H1 (cell line): ENCODE results near the gene ZBTB37. TPM values are rescaled to one million over a fixed set of nuclear protein-coding genes. Genes with fewer than 3 reads are reported as not detected.

Source experiments
- CTCF ChIA-PET: fragments of 300-600 bp; sonication (Branson Sonifier 250); formaldehyde crosslinking; loops from one replicate; lab custom pipeline; 2021; ENCODE audit not compliant: partially characterized antibody; lab: Charles Lee
- POLR2A ChIA-PET: fragments of 300-600 bp; sonication (Branson Sonifier 250); formaldehyde crosslinking; loops from one replicate; lab custom pipeline; 2021; ENCODE audit warnings: inconsistent platforms; ENCODE audit not compliant: partially characterized antibody; lab: Charles Lee
- DNase-seq, 2 experiments: peaks; one replicate each; pipeline versions ENCODE4 v3.0.0 to v3.0.0-alpha.2; 2010 to 2022; ENCODE audit warnings: low spot score in 2 of 2, low read depth in 1 of 2, mixed read lengths in 1 of 2
- FAIRE-seq: peaks from 2 replicates; lab custom pipeline; 2011; peaks lifted over from hg19 to GRCh38; lab: Jason Lieb, UNC
- H2AFZ ChIP-seq: 2 replicates; pipeline ENCODE4 v1.8.1; 2012; ENCODE audit warnings: low read length, inconsistent platforms
- H2AK5ac ChIP-seq: 2 replicates; pipeline ENCODE4 v1.6.1; 2013; ENCODE audit warnings: low read depth, low read length
- H2BK120ac ChIP-seq: replicated peaks from 2 replicates; pipeline ENCODE3; 2013; ENCODE audit warnings: low read depth, low read length, inconsistent platforms
- H2BK12ac ChIP-seq: 2 replicates; pipeline ENCODE4 v1.6.1; 2013; ENCODE audit warnings: low read depth, low read length
- H2BK15ac ChIP-seq: 2 replicates; pipeline ENCODE4 v1.6.1; 2013; ENCODE audit warnings: low read length
- H2BK20ac ChIP-seq: 2 replicates; pipeline ENCODE4 v1.6.1; 2013; ENCODE audit warnings: low read length
- H2BK5ac ChIP-seq: 2 replicates; pipeline ENCODE4 v1.6.1; 2013; ENCODE audit warnings: low read depth, low read length
- H3K14ac ChIP-seq: 2 replicates; pipeline ENCODE4 v1.6.1; 2013; ENCODE audit warnings: inconsistent platforms; ENCODE audit not compliant: insufficient read length
- H3K18ac ChIP-seq: 2 replicates; pipeline ENCODE4 v1.6.1; 2013; ENCODE audit warnings: low read length; ENCODE audit errors: extremely low read depth
- H3K23ac ChIP-seq: 2 replicates; pipeline ENCODE4 v1.6.1; 2013; ENCODE audit warnings: inconsistent platforms; ENCODE audit not compliant: insufficient read length
- H3K23me2 ChIP-seq: 2 replicates; pipeline ENCODE4 v1.6.1; 2013; ENCODE audit warnings: low read depth, low read length
- H3K27ac ChIP-seq: 2 replicates; pipeline ENCODE4 v1.6.1; 2011; ENCODE audit warnings: low read depth, low read length, inconsistent platforms
- H3K27me3 ChIP-seq, 4 experiments: replicated peaks in 1 of 4; 1 replicate in 1 of 4; 2 replicates in 3 of 4; pipeline versions ENCODE4 v1.6.1 to v1.8.1; 2011 to 2013; ENCODE audit warnings: low read length in 3 of 4, mild to moderate bottlenecking in 3 of 4, inconsistent platforms in 2 of 4, mixed read lengths in 2 of 4, moderate library complexity in 1 of 4; ENCODE audit not compliant: control insufficient read depth in 3 of 4, insufficient read depth in 3 of 4; ENCODE audit errors: extremely low read depth in 1 of 4
- H3K36me3 ChIP-seq, 4 experiments: 2 replicates each; pipeline versions ENCODE4 v1.6.1 to v1.8.1; 2011 to 2013; ENCODE audit warnings: mild to moderate bottlenecking in 4 of 4, low read length in 3 of 4, moderate library complexity in 2 of 4, control low read depth in 1 of 4, inconsistent platforms in 1 of 4; ENCODE audit not compliant: insufficient read depth in 4 of 4, control insufficient read depth in 2 of 4
- H3K4ac ChIP-seq: replicated peaks from 2 replicates; pipeline ENCODE3; 2013; ENCODE audit warnings: low read length, low read depth, mixed read lengths, inconsistent platforms; ENCODE audit not compliant: insufficient read length
- H3K4me1 ChIP-seq, 4 experiments: replicated peaks in 1 of 4; 1 replicate in 1 of 4; 2 replicates in 3 of 4; pipeline versions ENCODE4 v1.6.1 to v1.8.1; 2011 to 2013; ENCODE audit warnings: low read length in 3 of 4, inconsistent platforms in 2 of 4, mixed read lengths in 1 of 4; ENCODE audit not compliant: insufficient read depth in 4 of 4, control insufficient read depth in 3 of 4
- H3K4me2 ChIP-seq, 2 experiments: 2 replicates each; pipeline versions ENCODE4 v1.6.1 to v1.8.1; 2011 to 2013; ENCODE audit warnings: low read depth in 2 of 2, low read length in 2 of 2, control low read depth in 1 of 2, inconsistent platforms in 1 of 2, mild to moderate bottlenecking in 1 of 2; ENCODE audit not compliant: insufficient read depth in 1 of 2
- H3K4me3 ChIP-seq, 4 experiments: fragments of 200-600, 300-600 bp in 1 of 4; sonication (generic), shearing (Covaris generic), sonication (Bioruptor Twin) in 1 of 4; 2 replicates each; pipeline versions ENCODE4 v1.5.1 to v1.8.1; 2011 to 2016; ENCODE audit warnings: low read length in 4 of 4, low read depth in 3 of 4, control low read depth in 2 of 4, inconsistent platforms in 2 of 4, mild to moderate bottlenecking in 2 of 4, mixed read lengths in 1 of 4, moderate library complexity in 1 of 4; ENCODE audit not compliant: insufficient read depth in 2 of 4; ENCODE audit errors: extremely low read depth in 1 of 4
- H3K56ac ChIP-seq: replicated peaks from 2 replicates; pipeline ENCODE3; 2013; ENCODE audit warnings: low read depth, mild to moderate bottlenecking, mixed read lengths, low read length, inconsistent platforms; ENCODE audit not compliant: insufficient read length
- H3K79me1 ChIP-seq: 2 replicates; pipeline ENCODE4 v1.6.1; 2013; ENCODE audit warnings: low read depth, low read length, control low read depth
- H3K79me2 ChIP-seq, 2 experiments: 2 replicates each; pipeline versions ENCODE4 v1.6.1 to v1.8.1; 2012 to 2013; ENCODE audit warnings: low read length in 2 of 2, mild to moderate bottlenecking in 2 of 2, inconsistent platforms in 1 of 2; ENCODE audit not compliant: insufficient read depth in 2 of 2, control insufficient read depth in 1 of 2
- H3K9ac ChIP-seq, 4 experiments: replicated peaks in 1 of 4; 1 replicate in 1 of 4; 2 replicates in 3 of 4; pipeline versions ENCODE4 v1.6.1 to v1.8.1; 2011 to 2013; ENCODE audit warnings: low read depth in 3 of 4, low read length in 3 of 4, control low read depth in 2 of 4, mild to moderate bottlenecking in 2 of 4, moderate library complexity in 2 of 4, inconsistent platforms in 1 of 4; ENCODE audit errors: extremely low read depth in 1 of 4
- H3K9me3 ChIP-seq, 2 experiments: 2 replicates each; pipeline versions ENCODE4 v1.6.1 to v1.8.1; 2012 to 2013; ENCODE audit warnings: mild to moderate bottlenecking in 2 of 2, moderate library complexity in 2 of 2, control low read depth in 1 of 2, inconsistent platforms in 1 of 2, low read depth in 1 of 2, low read length in 1 of 2, mixed read lengths in 1 of 2; ENCODE audit not compliant: insufficient read depth in 2 of 2
- H4K20me1 ChIP-seq, 2 experiments: replicated peaks in 1 of 2; 2 replicates each; pipeline versions ENCODE3 to v1.8.1; 2011 to 2013; ENCODE audit warnings: inconsistent platforms in 2 of 2, low read length in 2 of 2, mild to moderate bottlenecking in 1 of 2; ENCODE audit not compliant: insufficient read depth in 2 of 2, control insufficient read depth in 1 of 2
- H4K5ac ChIP-seq: 2 replicates; pipeline ENCODE4 v1.6.1; 2013; ENCODE audit warnings: low read length, low read depth, mixed read lengths, inconsistent platforms; ENCODE audit not compliant: insufficient read length
- H4K8ac ChIP-seq: 2 replicates; pipeline ENCODE4 v1.8.0; 2013; ENCODE audit warnings: mild to moderate bottlenecking, moderate library complexity, low read length, inconsistent platforms; ENCODE audit not compliant: insufficient read depth; ENCODE audit errors: extremely low read depth
- H4K91ac ChIP-seq: replicated peaks from 2 replicates; pipeline ENCODE3; 2013; ENCODE audit warnings: low read length, mixed read lengths, inconsistent platforms; ENCODE audit not compliant: insufficient read length
- CBX8 ChIP-seq: fragments of 300-800, 300-1000 bp; sonication (generic); IDR thresholded peaks from 2 replicates; pipeline ENCODE4 v1.7.1; 2016; ENCODE audit warnings: low read depth, low read length, borderline replicate concordance
- CREB1 ChIP-seq: IDR thresholded peaks from 2 replicates; pipeline ENCODE4 v1.6.1; 2012; ENCODE audit warnings: inconsistent platforms
- EZH2 ChIP-seq: fragments of 200-600 bp; sonication (generic); IDR thresholded peaks from 2 replicates; pipeline ENCODE4 v1.7.1; 2012; ENCODE audit warnings: low read depth, mild to moderate bottlenecking, moderate library complexity, low read length, inconsistent platforms; ENCODE audit not compliant: severe bottlenecking
- FOSL1 ChIP-seq: IDR thresholded peaks from 2 replicates; pipeline ENCODE4 v1.6.1; 2011; ENCODE audit warnings: mild to moderate bottlenecking, low read depth, low read length, moderate library complexity; ENCODE audit not compliant: insufficient read depth
- HDAC2 ChIP-seq, 2 experiments: fragments of 300-600 bp in 1 of 2; sonication (generic) in 1 of 2; IDR thresholded peaks; 2 replicates each; pipeline ENCODE4 v1.6.1; 2011 to 2012; ENCODE audit warnings: low read depth in 2 of 2, low read length in 2 of 2, mild to moderate bottlenecking in 2 of 2, moderate library complexity in 2 of 2, borderline replicate concordance in 1 of 2, inconsistent platforms in 1 of 2
- HDAC6 ChIP-seq: IDR thresholded peaks from one replicate; pipeline ENCODE4 v1.7.1; 2012; ENCODE audit warnings: low read depth, mild to moderate bottlenecking, inconsistent platforms, low read length, moderate library complexity
- NANOG ChIP-seq: IDR thresholded peaks from 2 replicates; pipeline ENCODE4 v1.6.1; 2011; ENCODE audit warnings: low read length, low read depth, mild to moderate bottlenecking, inconsistent platforms; ENCODE audit not compliant: insufficient read depth, poor library complexity, severe bottlenecking
- SIN3A ChIP-seq, 2 experiments: IDR thresholded peaks in 1 of 2; conservative IDR thresholded peaks in 1 of 2; 2 replicates each; pipeline ENCODE4 v1.6.1; 2011 to 2012; ENCODE audit warnings: low read length in 2 of 2, improper control_type of control experiment in 1 of 2, low read depth in 1 of 2, mild to moderate bottlenecking in 1 of 2
- TAF7 ChIP-seq: optimal IDR thresholded peaks from 2 replicates; pipeline ENCODE3; 2011; ENCODE audit warnings: low read depth, mild to moderate bottlenecking, inconsistent platforms, low read length, moderate library complexity, borderline replicate concordance
- TEAD4 ChIP-seq: IDR thresholded peaks from 2 replicates; pipeline ENCODE4 v1.6.1; 2012; ENCODE audit warnings: low read depth, low read length, inconsistent platforms, mixed read lengths
- YY1 ChIP-seq: IDR thresholded peaks from 2 replicates; pipeline ENCODE4 v1.6.1; 2011; ENCODE audit warnings: low read depth, mild to moderate bottlenecking, low read length
- WGBS, 2 experiments: shearing (Covaris generic) in 1 of 2; methylation state at CpG; one replicate each; pipeline versions ENCODE4 v1.1.6 to v1.1.7; 2013 to 2015; ENCODE audit warnings: low lambda C conversion rate in 2 of 2, mixed read lengths in 2 of 2, inconsistent platforms in 1 of 2, low coverage in 1 of 2, missing lambda C conversion rate in 1 of 2; ENCODE audit not compliant: insufficient replicate concordance in 2 of 2, insufficient coverage in 1 of 2, insufficient read length in 1 of 2; ENCODE audit errors: extremely low coverage in 1 of 2, missing lambda C conversion rate in 1 of 2; 5-methylcytosine and 5-hydroxymethylcytosine counted together
- polyA plus RNA-seq, 7 experiments: library from polyadenylated mRNA; depleted of rRNA in 3 of 7; stranded (reverse) in 5 of 7; unstranded in 2 of 7; fragments of >200 nt in 5 of 7; fragments of 200-250 nt in 2 of 7; gene quantifications; 1 replicate in 5 of 7; 2 replicates in 1 of 7; 4 replicates in 1 of 7; pipeline versions ENCODE4 v1.2.1 to v1.2.3, GENCODE V29; 2011 to 2013; ENCODE audit warnings: missing spikeins in 2 of 7, mixed read lengths in 2 of 7
- total RNA-seq: library from RNA; stranded (reverse); fragmentation: NEBNext Ultra II Directional; extraction: Animal tissue kit (Norgen Biotek cat#: 25700); gene quantifications from 2 replicates; pipeline ENCODE4 v1.2.1, GENCODE V29; 2021

Gene ZBTB37
- total and polyA plus RNA-seq, 2 of the 8 experiments (the other 6 are each of a cell fraction or from before 2014, with no cell fraction given): 1.7 to 12.5 TPM

- H3K14ac ChIP-seq: no peak overlapping the region
- H4K20me1 ChIP-seq: peaks cover 7 to 11% of the 10 kb centered on the region in 2 experiments
- TF ChIP-seq FOSL1: no peak
- no peak for TF ChIP-seq SIN3A (conservative IDR thresholded peaks at IDR 0.05 in 1 of 2, IDR thresholded peaks at IDR 0.05 in 1 of 2; ENCODE audit: low read depth in 1 of 2, low read length in 2 of 2)
- TF ChIP-seq TAF7: peak; percentile 16
- TF ChIP-seq NANOG: no peak
- no peak for TF ChIP-seq CREB1
- TF ChIP-seq TEAD4: no peak
- no peak for TF ChIP-seq EZH2
- TF ChIP-seq YY1: no peak
- no peak for TF ChIP-seq HDAC6
- TF ChIP-seq CBX8: no peak
- no peak for TF ChIP-seq HDAC2 (IDR thresholded peaks at IDR 0.05; ENCODE audit: borderline replicate concordance in 1 of 2, low read depth in 2 of 2, low read length in 2 of 2)
Observed at GRCh38 chr1:173866413-173867115, 1.6 kb upstream of the ZBTB37 start.

More at GRCh38 chr1:173866413-173867115, 1.6 kb upstream of the ZBTB37 start:
- Histone ChIP-seq H2AFZ (no peak overlapping the region), H2BK15ac (no peak overlapping the region), H3K9ac (peak overlapping the region; percentile 97 to 99 (median 97)), H2BK20ac (no peak overlapping the region), H3K18ac (no peak overlapping the region), H2BK5ac (peak overlapping the region; percentile 98), H3K23ac (no peak overlapping the region), H3K79me2 (peaks cover 0 to 50% of the 10 kb centered on the region in 2 experiments; a peak in 3 of 4 replicates), H3K9me3 (no peaks in the 10 kb centered on the region), H3K4me3 (peak overlapping the region; percentile 90 to 100 (median 92)), H3K23me2 (peaks cover 3% of the 10 kb centered on the region), H3K4me1 (peaks cover 2 to 10% (median 4%) of the 10 kb centered on the region in 4 experiments; a peak in 5 of 7 replicates), H3K36me3 (peaks cover 29 to 59% (median 44%) of the 10 kb centered on the region in 4 experiments), H3K27me3 (no peaks in the 10 kb centered on the region), H3K4ac (peak overlapping the region; percentile 44), H4K91ac (no peak overlapping the region), H2BK120ac (no peak overlapping the region), H3K79me1 (no peaks in the 10 kb centered on the region; the same call in 1 of the 2 replicates), H4K8ac (no peak overlapping the region), H4K5ac (peak overlapping the region; percentile 60), H2AK5ac (no peak overlapping the region), H2BK12ac (no peak overlapping the region), H3K27ac (peak overlapping the region; percentile 92), H3K56ac (peak overlapping the region; percentile 42), H3K4me2 (peak overlapping the region; percentile 68 to 95)
- DNase-seq (no peak), FAIRE-seq (no peak)
- ChIA-PET CTCF (no interaction called here), POLR2A (interaction anchor here (0.9 to 13.3 kb wide), 19 partner anchors 10 to 373 kb away, joined by 3 to 475 read pairs (median 13); partner anchors contain the start of genes CENPL, DARS2 and RC3H1)
- 0% methylated on average over 2 of the region's 2 CpGs; no CpG with 5 or more reads in 1 of the 2 experiments for WGBS, 2 experiments
